Upper lobe of left lung (tissue), 4 donors: Measurements from ENCODE around the gene USP33.

Experiments used
- CTCF ChIP-seq, 6 experiments: fragments of 450-650 bp in 4 of 6; fragments of 200-600 bp in 2 of 6; sonication (generic) in 2 of 6; IDR thresholded peaks; one replicate each; pipeline ENCODE4 v1.5.1; 2016 to 2019; ENCODE audit warnings: antibody characterized with exemption in 6 of 6
- POLR2A ChIP-seq, 4 donors: fragments of 450-650 bp; IDR thresholded peaks; one replicate each; pipeline ENCODE4 v1.5.1; 2016 to 2017; ENCODE audit warnings: antibody characterized with exemption in 4 of 4, mild to moderate bottlenecking in 2 of 4

GRCh38 chr1:77768006-77768405, 8.4 kb upstream of the USP33 start:
- TF ChIP-seq CTCF (IDR thresholded peaks at IDR 0.05), result no peak
- TF ChIP-seq POLR2A (IDR thresholded peaks at IDR 0.05), result no peak
